Globus pallidus (tissue), 1 donor: ENCODE data around the gene IFT20.
A peak's percentile ranks its signal among the peaks of the same experiment; 100 is the strongest.

Source experiments
- DNase-seq: peaks from one replicate; pipeline ENCODE4 v3.0.0-alpha.2; 2015; ENCODE audit warnings: low spot score

The IFT20 gene

GRCh38 chr17:28335959-28336871 is 943 bp upstream of the IFT20 start:
- peak; percentile 18 for DNase-seq

GRCh38 chr17:28334666-28335200 is 539 bp downstream of the IFT20 start:
- no peak for DNase-seq

- no peak for DNase-seq
These were observed 1.1 kb downstream of the IFT20 start for GRCh38 chr17:28334171-28334570.

GRCh38 chr17:28333083-28333746 is 2.1 kb downstream of the IFT20 start:
- DNase-seq = no peak

- no peak for DNase-seq
These were observed 3.3 kb downstream of the IFT20 start for GRCh38 chr17:28331891-28332420.

GRCh38 chr17:28330671-28331070 is 4.6 kb downstream of the IFT20 start:
- no peak for DNase-seq

- DNase-seq = no peak
These were observed 6.9 kb downstream of the IFT20 start for GRCh38 chr17:28328325-28328724.

- DNase-seq = no peak
These were observed 7.6 kb downstream of the IFT20 start for GRCh38 chr17:28327709-28328108.

GRCh38 chr17:28327031-28327607 is 8.2 kb downstream of the IFT20 start:
- DNase-seq = no peak

GRCh38 chr17:28326114-28326513 is 9.2 kb downstream of the IFT20 start:
- DNase-seq = no peak

GRCh38 chr17:28325211-28325610 is 10.1 kb downstream of the IFT20 start:
- no peak for DNase-seq

GRCh38 chr17:28324781-28325180 is 10.5 kb downstream of the IFT20 start:
- no peak for DNase-seq

GRCh38 chr17:28324267-28324745 is 11.0 kb downstream of the IFT20 start:
- no peak for DNase-seq

- no peak for DNase-seq
These were observed 14.8 kb downstream of the IFT20 start for GRCh38 chr17:28320215-28321061.

- DNase-seq = no peak
These were observed 15.7 kb downstream of the IFT20 start for GRCh38 chr17:28319598-28319935.

GRCh38 chr17:28318759-28319597 is 16.3 kb downstream of the IFT20 start, which contains the start of gene TMEM97:
Gene TMEM97 (plus strand): TSS chr17:28319200. CDS start chr17:28319240, 40 bp downstream.
- DNase-seq = peak; percentile 96

GRCh38 chr17:28317966-28318758 is 17.1 kb downstream of the IFT20 start:
- no peak for DNase-seq

- DNase-seq = no peak
These were observed 17.9 kb downstream of the IFT20 start for GRCh38 chr17:28317099-28317965.
